ENCODE measurements around the gene GLO1. TPM values are rescaled to one million over a fixed set of nuclear protein-coding genes. Genes with fewer than 3 reads are reported as not detected.

The GLO1 gene
- total and polyA plus RNA-seq, 2 donors (not counting 3 experiments of a cell fraction or from before 2014, with no cell fraction given): 70.3 to 120 TPM

- POLR2A ChIA-PET: no interaction called here
- no TSS peak for BruUV-seq (replicated peaks)
- H3K27me3 ChIP-seq (ENCODE audit: control insufficient read depth in 2 of 2, insufficient read depth in 2 of 2, low read length in 2 of 2): no peaks in the 10 kb centered on the region
- intact Hi-C loops (cut with micrococcal nuclease): no loop called here
- H3K4me1 ChIP-seq (ENCODE audit: control insufficient read depth, extremely low read depth, insufficient read depth, low read length): no peaks in the 10 kb centered on the region
- CTCF ChIA-PET: interaction anchor here (0.6 to 1.0 kb wide), 3 partner anchors 13 to 846 kb away, joined by 3 to 4 read pairs (median 4); no protein-coding TSS in a partner anchor
- H3K36me3 ChIP-seq (ENCODE audit: control insufficient read depth in 2 of 2, extremely low read depth in 1 of 2, insufficient read depth in 2 of 2, low read length in 2 of 2): no peaks in the 10 kb centered on the region
- H3K27ac ChIP-seq (ENCODE audit: insufficient read depth, low read depth, low read length): no peak overlapping the region
- DNase-seq (ENCODE audit: low read depth, low spot score) (no peak), FAIRE-seq (no peak)
- dilution Hi-C loops (cut with MboI; ENCODE audit: extremely low pct_ligation_motif_present, low sequenced_read_pairs): no loop called here
- no peaks in the 10 kb centered on the region for H3K9me1 ChIP-seq (replicated peaks; ENCODE audit: control insufficient read depth, extremely low read depth, insufficient read depth, low read length)
- no peaks in the 10 kb centered on the region for H3K79me2 ChIP-seq (ENCODE audit: control insufficient read depth, insufficient read depth, low read length)
- no peak overlapping the region for H3K9ac ChIP-seq (replicated peaks; ENCODE audit: extremely low read depth, insufficient read depth, low read length)
- TF ChIP-seq EZH2 (IDR thresholded peaks at IDR 0.05; ENCODE audit: borderline replicate concordance, low read depth, low read length, severe bottlenecking) (no peak), JUN (IDR thresholded peaks at IDR 0.05; ENCODE audit: borderline replicate concordance, insufficient read depth, insufficient read length, low read depth) (no peak), POLR2AphosphoS5 (IDR thresholded peaks at IDR 0.05; ENCODE audit: insufficient read depth, low read depth, low read length) (no peak)
- TF ChIP-seq, protein P1, sequence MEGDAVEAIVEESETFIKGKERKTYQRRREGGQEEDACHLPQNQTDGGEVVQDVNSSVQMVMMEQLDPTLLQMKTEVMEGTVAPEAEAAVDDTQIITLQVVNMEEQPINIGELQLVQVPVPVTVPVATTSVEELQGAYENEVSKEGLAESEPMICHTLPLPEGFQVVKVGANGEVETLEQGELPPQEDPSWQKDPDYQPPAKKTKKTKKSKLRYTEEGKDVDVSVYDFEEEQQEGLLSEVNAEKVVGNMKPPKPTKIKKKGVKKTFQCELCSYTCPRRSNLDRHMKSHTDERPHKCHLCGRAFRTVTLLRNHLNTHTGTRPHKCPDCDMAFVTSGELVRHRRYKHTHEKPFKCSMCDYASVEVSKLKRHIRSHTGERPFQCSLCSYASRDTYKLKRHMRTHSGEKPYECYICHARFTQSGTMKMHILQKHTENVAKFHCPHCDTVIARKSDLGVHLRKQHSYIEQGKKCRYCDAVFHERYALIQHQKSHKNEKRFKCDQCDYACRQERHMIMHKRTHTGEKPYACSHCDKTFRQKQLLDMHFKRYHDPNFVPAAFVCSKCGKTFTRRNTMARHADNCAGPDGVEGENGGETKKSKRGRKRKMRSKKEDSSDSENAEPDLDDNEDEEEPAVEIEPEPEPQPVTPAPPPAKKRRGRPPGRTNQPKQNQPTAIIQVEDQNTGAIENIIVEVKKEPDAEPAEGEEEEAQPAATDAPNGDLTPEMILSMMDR (IDR thresholded peaks at IDR 0.05; ENCODE audit: extremely low read depth in 1 of 2, insufficient read depth in 1 of 2, low read depth in 1 of 2, low read length in 2 of 2): no peak
- TF ChIP-seq, protein P2, sequence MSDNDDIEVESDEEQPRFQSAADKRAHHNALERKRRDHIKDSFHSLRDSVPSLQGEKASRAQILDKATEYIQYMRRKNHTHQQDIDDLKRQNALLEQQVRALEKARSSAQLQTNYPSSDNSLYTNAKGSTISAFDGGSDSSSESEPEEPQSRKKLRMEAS (IDR thresholded peaks at IDR 0.05; ENCODE audit: insufficient read depth, insufficient read length): no peak
- H3K4me3 ChIP-seq (replicated peaks in 1 of 3; ENCODE audit: insufficient read depth in 1 of 3, low read depth in 1 of 3, low read length in 3 of 3): no peak overlapping the region
- no peaks in the 10 kb centered on the region for H3K9me3 ChIP-seq (replicated peaks; ENCODE audit: control insufficient read depth, insufficient read depth, low read length)
- H2AFZ ChIP-seq (ENCODE audit: low read depth, low read length): no peak overlapping the region
- no peaks in the 10 kb centered on the region for H4K20me1 ChIP-seq (replicated peaks; ENCODE audit: control insufficient read depth, extremely low read depth, insufficient read depth, low read length)
- H3K4me2 ChIP-seq (ENCODE audit: insufficient read depth, low read length): no peak overlapping the region
Observed at GRCh38 chr6:38656896-38657295, 46.0 kb downstream of the GLO1 start.

- BruUV-seq (replicated peaks): no TSS peak
- no peaks in the 10 kb centered on the region for H3K79me2 ChIP-seq (ENCODE audit: control insufficient read depth, insufficient read depth, low read length)
- no peak overlapping the region for H2AFZ ChIP-seq (ENCODE audit: low read depth, low read length)
- H3K9me1 ChIP-seq (replicated peaks; ENCODE audit: control insufficient read depth, extremely low read depth, insufficient read depth, low read length): no peaks in the 10 kb centered on the region
- no peaks in the 10 kb centered on the region for H4K20me1 ChIP-seq (replicated peaks; ENCODE audit: control insufficient read depth, extremely low read depth, insufficient read depth, low read length)
- intact Hi-C loops (cut with micrococcal nuclease): no loop called here
- no peak overlapping the region for H3K4me2 ChIP-seq (ENCODE audit: insufficient read depth, low read length)
- no peaks in the 10 kb centered on the region for H3K4me1 ChIP-seq (ENCODE audit: control insufficient read depth, extremely low read depth, insufficient read depth, low read length)
- DNase-seq (ENCODE audit: low read depth, low spot score) (no peak), FAIRE-seq (no peak)
- TF ChIP-seq EZH2 (IDR thresholded peaks at IDR 0.05; ENCODE audit: borderline replicate concordance, low read depth, low read length, severe bottlenecking) (no peak), JUN (IDR thresholded peaks at IDR 0.05; ENCODE audit: borderline replicate concordance, insufficient read depth, insufficient read length, low read depth) (no peak), POLR2A (IDR thresholded peaks at IDR 0.05; ENCODE audit: low read depth, low read length) (no peak), FOS (IDR thresholded peaks at IDR 0.05; ENCODE audit: borderline replicate concordance, insufficient read depth, low read length) (no peak), MYC (IDR thresholded peaks at IDR 0.05; ENCODE audit: low read depth, low read length) (no peak)
- TF ChIP-seq, protein P1 (IDR thresholded peaks at IDR 0.05; ENCODE audit: extremely low read depth in 1 of 2, insufficient read depth in 1 of 2, low read depth in 1 of 2, low read length in 2 of 2): no peak
- TF ChIP-seq, protein P2 (IDR thresholded peaks at IDR 0.05; ENCODE audit: insufficient read depth, insufficient read length): no peak
- H3K27ac ChIP-seq (ENCODE audit: insufficient read depth, low read depth, low read length): no peak overlapping the region
- H3K36me3 ChIP-seq (ENCODE audit: control insufficient read depth in 2 of 2, extremely low read depth in 1 of 2, insufficient read depth in 2 of 2, low read length in 2 of 2): no peaks in the 10 kb centered on the region
- no peaks in the 10 kb centered on the region for H3K27me3 ChIP-seq (ENCODE audit: control insufficient read depth in 2 of 2, insufficient read depth in 2 of 2, low read length in 2 of 2)
- dilution Hi-C loops (cut with MboI; ENCODE audit: extremely low pct_ligation_motif_present, low sequenced_read_pairs): no loop called here
- no peaks in the 10 kb centered on the region for H3K9me3 ChIP-seq (replicated peaks; ENCODE audit: control insufficient read depth, insufficient read depth, low read length)
- ChIA-PET CTCF (no interaction called here), POLR2A (no interaction called here)
- no peak overlapping the region for H3K4me3 ChIP-seq (replicated peaks in 1 of 3; ENCODE audit: insufficient read depth in 1 of 3, low read depth in 1 of 3, low read length in 3 of 3)
- H3K9ac ChIP-seq (replicated peaks; ENCODE audit: extremely low read depth, insufficient read depth, low read length): no peak overlapping the region
Observed at GRCh38 chr6:38654263-38654662, 48.7 kb downstream of the GLO1 start.
